ENCODE measurements around the gene CNKSR1.

Gene CNKSR1

GRCh38 chr1:26184883-26185282, 7.6 kb downstream of the CNKSR1 start:
- no peak for FAIRE-seq

GRCh38 chr1:26187882-26188281, 10.6 kb downstream of the CNKSR1 start:
- no peak for FAIRE-seq

- FAIRE-seq: no peak
These were observed 11.2 kb downstream of the CNKSR1 start for GRCh38 chr1:26188477-26188876.

- no peak for FAIRE-seq
These were observed 12.0 kb downstream of the CNKSR1 start for GRCh38 chr1:26189331-26189730.

GRCh38 chr1:26189751-26190275, 12.5 kb downstream of the CNKSR1 start:
- FAIRE-seq: no peak

- FAIRE-seq: no peak
These were observed 13.2 kb downstream of the CNKSR1 start, which contains the start of gene CATSPER4 for GRCh38 chr1:26190373-26190987. Gene CATSPER4, plus strand, starts transcription at chr1:26190602. Its CDS starts 26 bp downstream, at chr1:26190628.

- FAIRE-seq: no peak
These were observed 14.4 kb downstream of the CNKSR1 start for GRCh38 chr1:26191739-26192138.

- no peak for FAIRE-seq
These were observed 18.5 kb downstream of the CNKSR1 start for GRCh38 chr1:26195805-26196204.

GRCh38 chr1:26197301-26197700, 20.0 kb downstream of the CNKSR1 start:
- no peak for FAIRE-seq

GRCh38 chr1:26197813-26198212, 20.5 kb downstream of the CNKSR1 start:
- no peak for FAIRE-seq

GRCh38 chr1:26200413-26200812, 23.1 kb downstream of the CNKSR1 start:
- FAIRE-seq: no peak

GRCh38 chr1:26203642-26204318, 26.5 kb downstream of the CNKSR1 start:
- FAIRE-seq: no peak

- no peak for FAIRE-seq
These were observed 33.0 kb downstream of the CNKSR1 start for GRCh38 chr1:26210147-26210870.

- no peak for FAIRE-seq
These were observed 35.4 kb downstream of the CNKSR1 start for GRCh38 chr1:26212726-26213125.

GRCh38 chr1:26213335-26213905, 36.1 kb downstream of the CNKSR1 start:
- no peak for FAIRE-seq

GRCh38 chr1:26215246-26215645, 38.0 kb downstream of the CNKSR1 start:
- no peak for FAIRE-seq

- FAIRE-seq: no peak
These were observed 41.7 kb downstream of the CNKSR1 start for GRCh38 chr1:26218906-26219494.

GRCh38 chr1:26220199-26220912, 43.1 kb downstream of the CNKSR1 start:
- no peak for FAIRE-seq

GRCh38 chr1:26221094-26221493, 43.8 kb downstream of the CNKSR1 start:
- FAIRE-seq: no peak

- no peak for FAIRE-seq
These were observed 47.3 kb downstream of the CNKSR1 start for GRCh38 chr1:26224606-26225005.

- no peak for FAIRE-seq
These were observed 47.9 kb downstream of the CNKSR1 start for GRCh38 chr1:26225033-26225831.

All from G401.6 (cell line).